PC-3 (cell line): Measurements from ENCODE around the gene CEP85L.

Experiments used
- CTCF ChIP-seq: fragments of 300-600 bp; sonication (generic); conservative IDR thresholded peaks from 2 replicates; pipeline ENCODE4 v1.5.1; 2017; ENCODE audit warnings: antibody characterized with exemption, low read depth, mild to moderate bottlenecking, low read length
- EZH2 ChIP-seq: fragments of 300-600 bp; sonication (generic); IDR thresholded peaks from one replicate; pipeline ENCODE4 v1.6.1; 2017; ENCODE audit warnings: antibody characterized with exemption, mild to moderate bottlenecking, low read length; ENCODE audit not compliant: unreplicated experiment

- no peak for TF ChIP-seq CTCF
- TF ChIP-seq EZH2, result no peak
These were observed 49.1 kb upstream of the CEP85L start for GRCh38 chr6:118700531-118700930.
